Vagina (tissue), 2 donors: ENCODE data around the gene FANCC. TPM values are rescaled to one million over a fixed set of nuclear protein-coding genes. Genes with fewer than 3 reads are reported as not detected.
"Not testable (repeated sequence)": the region's sequence is repeated elsewhere in the genome, so short reads cannot be mapped to it uniquely, and the experiment has no call there.

Experiments
- DNase-seq, 2 donors: peaks; one replicate each; pipeline ENCODE4 v3.0.0-alpha.2; 2017; ENCODE audit errors: extremely low spot score in 2 of 2
- H3K27ac ChIP-seq: fragments of 200-600 bp; sonication (generic); one replicate; pipeline ENCODE4 v1.5.1; 2019
- H3K27me3 ChIP-seq: fragments of 200-600 bp; sonication (generic); one replicate; pipeline ENCODE4 v1.5.1; 2019
- H3K36me3 ChIP-seq, 2 donors: fragments of 200-600 bp; sonication (generic); one replicate each; pipeline ENCODE4 v1.5.1; 2017 to 2019
- H3K4me1 ChIP-seq: fragments of 200-600 bp; sonication (generic); one replicate; pipeline ENCODE4 v1.5.1; 2019
- H3K4me3 ChIP-seq, 2 donors: fragments of 200-600 bp; sonication (generic); 1 replicate in 1 of 2; 2 replicates in 1 of 2; pipeline ENCODE4 v1.5.1; 2016 to 2019
- H3K9me3 ChIP-seq: fragments of 200-600 bp; sonication (generic); one replicate; pipeline ENCODE4 v1.5.1; 2019
- POLR2A ChIP-seq, 2 donors: fragments of 450-650 bp; IDR thresholded peaks; one replicate each; pipeline ENCODE4 v1.6.1; 2017; ENCODE audit warnings: antibody characterized with exemption in 2 of 2, mild to moderate bottlenecking in 2 of 2, moderate library complexity in 2 of 2
- POLR2AphosphoS5 ChIP-seq, 2 donors: sonication (generic); formaldehyde crosslinking; IDR thresholded peaks; one replicate each; pipeline ENCODE4 v1.9.0; 2017; ENCODE audit warnings: antibody characterized with exemption in 2 of 2, mild to moderate bottlenecking in 2 of 2, low read depth in 1 of 2; ENCODE audit not compliant: insufficient read depth in 1 of 2
- intact Hi-C: fragments of 100-400 bp; cut with DNase I; formaldehyde crosslinking; loops from one replicate; pipeline ENCODE4 v1.15.1; 2023
- total RNA-seq: library from RNA; depleted of rRNA; stranded (reverse); fragments of >200 nt; gene quantifications from one replicate; pipeline ENCODE4 v1.2.3, GENCODE V29; 2016
- TF ChIP-seq, protein P1 (sequence below), 3 experiments: fragments of 450-650 bp in 2 of 3; fragments of 200-600 bp in 1 of 3; sonication (generic) in 1 of 3; IDR thresholded peaks; one replicate each; pipeline ENCODE4 v1.5.1; 2017 to 2019; ENCODE audit warnings: antibody characterized with exemption in 3 of 3, mild to moderate bottlenecking in 2 of 3, moderate library complexity in 2 of 3

FANCC gene
- total RNA-seq, 1 donor from 2014 or later = 17.2 TPM

DNA sequence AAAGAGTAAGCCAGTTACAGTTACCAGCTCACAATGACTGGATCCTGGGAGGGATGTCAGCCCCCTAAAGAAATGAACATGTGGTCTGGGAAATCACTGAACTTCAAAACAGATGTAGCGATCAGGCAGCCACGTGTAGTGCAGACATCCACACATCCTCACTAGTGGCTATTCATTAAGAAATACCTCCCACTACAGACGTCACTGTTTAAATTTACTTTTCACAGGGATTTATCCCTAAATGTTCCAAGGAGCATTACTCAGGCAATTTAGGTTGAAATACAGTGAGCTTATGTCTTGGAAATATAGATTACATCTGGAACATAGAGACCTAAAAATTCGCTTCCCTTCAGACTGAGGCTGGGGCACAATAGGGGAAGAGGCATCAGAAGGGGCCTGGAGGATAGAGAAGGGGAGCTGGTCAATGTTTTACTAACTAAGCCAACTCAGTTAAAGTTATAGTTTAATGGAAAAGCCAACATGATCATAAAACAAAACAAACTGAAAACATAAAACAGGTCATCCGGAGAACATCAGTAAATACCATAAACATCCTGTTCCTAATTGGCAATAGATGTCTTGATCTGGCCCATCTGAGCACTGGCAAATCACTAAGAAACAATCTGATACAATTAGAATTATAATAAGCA is 92.3 kb downstream of the FANCC start:
- TF ChIP-seq POLR2AphosphoS5 (IDR thresholded peaks at IDR 0.05; ENCODE audit: insufficient read depth in 1 of 2, low read depth in 1 of 2) = no peak
- TF ChIP-seq POLR2A (IDR thresholded peaks at IDR 0.05) = no peak
- TF ChIP-seq, protein P1, sequence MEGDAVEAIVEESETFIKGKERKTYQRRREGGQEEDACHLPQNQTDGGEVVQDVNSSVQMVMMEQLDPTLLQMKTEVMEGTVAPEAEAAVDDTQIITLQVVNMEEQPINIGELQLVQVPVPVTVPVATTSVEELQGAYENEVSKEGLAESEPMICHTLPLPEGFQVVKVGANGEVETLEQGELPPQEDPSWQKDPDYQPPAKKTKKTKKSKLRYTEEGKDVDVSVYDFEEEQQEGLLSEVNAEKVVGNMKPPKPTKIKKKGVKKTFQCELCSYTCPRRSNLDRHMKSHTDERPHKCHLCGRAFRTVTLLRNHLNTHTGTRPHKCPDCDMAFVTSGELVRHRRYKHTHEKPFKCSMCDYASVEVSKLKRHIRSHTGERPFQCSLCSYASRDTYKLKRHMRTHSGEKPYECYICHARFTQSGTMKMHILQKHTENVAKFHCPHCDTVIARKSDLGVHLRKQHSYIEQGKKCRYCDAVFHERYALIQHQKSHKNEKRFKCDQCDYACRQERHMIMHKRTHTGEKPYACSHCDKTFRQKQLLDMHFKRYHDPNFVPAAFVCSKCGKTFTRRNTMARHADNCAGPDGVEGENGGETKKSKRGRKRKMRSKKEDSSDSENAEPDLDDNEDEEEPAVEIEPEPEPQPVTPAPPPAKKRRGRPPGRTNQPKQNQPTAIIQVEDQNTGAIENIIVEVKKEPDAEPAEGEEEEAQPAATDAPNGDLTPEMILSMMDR (IDR thresholded peaks at IDR 0.05) = no peak
- Histone ChIP-seq H3K36me3 (no peaks in the 10 kb centered on the region), H3K9me3 (no peaks in the 10 kb centered on the region), H3K27ac (no peak overlapping the region), H3K4me3 (no peak overlapping the region), H3K4me1 (no peaks in the 10 kb centered on the region), H3K27me3 (no peaks in the 10 kb centered on the region)
- intact Hi-C loops = no loop called here
- no peak for DNase-seq

DNA sequence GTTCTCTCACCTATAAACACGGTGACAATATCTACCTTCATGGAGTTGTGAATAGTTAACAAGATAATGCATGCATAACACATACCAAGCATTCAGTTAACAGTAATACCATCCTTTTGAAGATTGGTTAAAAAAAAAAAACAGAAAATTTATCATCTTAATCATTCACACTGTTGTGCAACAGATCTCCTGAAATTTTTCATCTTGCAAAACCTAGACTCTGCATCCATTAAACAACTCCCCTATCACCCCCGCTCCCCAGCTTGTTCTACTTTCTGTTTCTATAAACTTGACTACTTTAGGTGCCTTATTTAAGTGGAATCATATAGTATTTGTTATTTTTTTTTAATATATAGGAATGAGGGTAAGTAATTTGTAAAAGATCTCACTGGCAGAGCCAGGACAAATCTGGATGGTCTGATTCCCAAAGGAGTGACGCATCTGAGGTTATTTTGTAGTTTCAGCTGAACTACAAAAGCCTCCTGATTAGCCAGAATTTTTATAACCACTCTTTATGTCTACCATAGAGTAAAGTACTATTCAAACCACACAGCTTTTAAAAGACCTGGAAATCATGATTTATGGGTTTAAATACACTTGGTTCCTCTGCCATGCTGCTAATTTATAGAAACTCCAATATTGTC is 93.0 kb downstream of the FANCC start:
- Histone ChIP-seq H3K9me3 (no peaks in the 10 kb centered on the region), H3K4me3 (no peak overlapping the region), H3K27ac (no peak overlapping the region), H3K36me3 (no peaks in the 10 kb centered on the region), H3K4me1 (no peaks in the 10 kb centered on the region), H3K27me3 (no peaks in the 10 kb centered on the region)
- DNase-seq = no peak
- intact Hi-C loops = no loop called here
- TF ChIP-seq POLR2AphosphoS5 (IDR thresholded peaks at IDR 0.05; ENCODE audit: insufficient read depth in 1 of 2, low read depth in 1 of 2) (no peak), POLR2A (IDR thresholded peaks at IDR 0.05) (no peak)
- TF ChIP-seq, protein P1 (IDR thresholded peaks at IDR 0.05) = no peak

DNA sequence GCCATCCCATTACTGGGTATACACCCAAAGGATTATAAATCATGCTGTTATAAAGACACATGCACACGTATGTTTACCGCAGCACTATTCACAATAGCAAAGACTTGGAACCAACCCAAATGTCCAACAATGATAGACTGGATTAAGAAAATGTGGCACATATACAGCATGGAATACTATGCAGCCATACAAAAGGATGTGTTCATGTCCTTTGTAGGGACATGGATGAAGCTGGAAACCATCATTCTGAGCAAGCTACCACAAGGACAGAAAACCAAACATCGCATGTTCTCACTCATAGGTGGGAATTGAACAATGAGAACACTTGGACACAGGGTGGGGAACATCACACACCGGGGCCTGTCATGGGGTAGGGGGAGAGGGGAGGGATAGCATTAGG is 97.2 kb downstream of the FANCC start:
- intact Hi-C loops = not testable (repeated sequence)

DNA sequence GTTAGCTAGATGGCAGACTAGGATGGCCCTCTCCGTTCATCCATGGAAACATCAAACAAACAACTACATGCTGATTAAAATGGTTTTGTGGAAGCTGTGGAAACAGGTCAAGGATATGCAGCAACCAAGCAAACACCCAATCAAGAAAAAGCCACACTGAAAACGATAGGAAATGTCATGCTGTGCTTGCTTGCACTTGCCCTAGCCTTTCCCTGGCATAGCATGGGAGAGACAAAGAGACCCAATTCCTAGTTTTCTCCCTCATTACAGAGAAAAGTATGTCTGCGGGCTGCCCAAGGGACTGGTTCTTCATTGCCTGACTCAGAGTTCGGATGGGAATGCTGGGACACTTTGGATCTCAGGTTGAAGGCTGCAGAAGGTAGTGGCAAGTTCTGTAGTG is 98.7 kb downstream of the FANCC start:
- no peaks in the 10 kb centered on the region for H3K27me3 ChIP-seq
- no peaks in the 10 kb centered on the region for H3K9me3 ChIP-seq
- H3K4me3 ChIP-seq = no peak overlapping the region
- DNase-seq = no peak
- H3K27ac ChIP-seq = no peak overlapping the region
- intact Hi-C loops = no loop called here
- H3K4me1 ChIP-seq = no peaks in the 10 kb centered on the region
- no peaks in the 10 kb centered on the region for H3K36me3 ChIP-seq
- TF ChIP-seq POLR2A (IDR thresholded peaks at IDR 0.05) (no peak), POLR2AphosphoS5 (IDR thresholded peaks at IDR 0.05; ENCODE audit: insufficient read depth in 1 of 2, low read depth in 1 of 2) (no peak)
- TF ChIP-seq, protein P1 (IDR thresholded peaks at IDR 0.05) = no peak

More for the DNA sequence above, 97.2 kb downstream of the FANCC start:
- not testable (repeated sequence) for H3K9me3 ChIP-seq, H3K36me3 ChIP-seq, H3K27ac ChIP-seq, H3K27me3 ChIP-seq, H3K4me3 ChIP-seq, H3K4me1 ChIP-seq, DNase-seq

DNA sequence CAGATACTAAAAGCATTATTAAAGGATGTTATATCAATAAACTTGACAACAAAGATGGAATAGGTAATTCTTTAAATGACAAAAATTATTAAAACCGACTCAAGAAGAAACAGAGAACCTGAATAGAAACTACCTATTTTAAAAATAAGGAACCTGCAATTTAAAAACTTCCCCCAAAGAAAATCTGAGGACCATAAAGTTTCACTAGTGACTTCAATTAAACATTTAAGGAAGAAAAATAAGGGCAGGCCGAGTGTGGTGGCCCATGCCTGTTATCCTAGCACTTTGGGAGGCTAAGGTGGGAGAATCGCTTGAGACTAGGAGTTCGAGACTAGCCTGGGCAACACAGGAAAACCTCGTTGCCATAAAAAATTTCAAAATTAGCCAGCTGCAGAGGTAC is 99.6 kb downstream of the FANCC start:
- no peaks in the 10 kb centered on the region for H3K36me3 ChIP-seq
- TF ChIP-seq, protein P1 (IDR thresholded peaks at IDR 0.05) = no peak
- TF ChIP-seq POLR2A (IDR thresholded peaks at IDR 0.05) = no peak
- no peak for TF ChIP-seq POLR2AphosphoS5 (IDR thresholded peaks at IDR 0.05; ENCODE audit: insufficient read depth in 1 of 2, low read depth in 1 of 2)
- H3K4me3 ChIP-seq = no peak overlapping the region
- no peak for DNase-seq
- H3K27ac ChIP-seq = no peak overlapping the region
- intact Hi-C loops = no loop called here
- H3K27me3 ChIP-seq = no peaks in the 10 kb centered on the region
- H3K4me1 ChIP-seq = no peaks in the 10 kb centered on the region
- no peaks in the 10 kb centered on the region for H3K9me3 ChIP-seq
